Calu3 (cell line): Measurements from ENCODE around the gene HS3ST5. TPM values are rescaled to one million over a fixed set of nuclear protein-coding genes. Genes with fewer than 3 reads are reported as not detected.

Source experiments
- BruUV-seq: library from RNA; stranded (reverse); fragments of 400-500 nt; replicated peaks from 2 replicates; lab custom pipeline; 2021; lab: Mats Ljungman, UMichigan
- CTCF ChIA-PET: fragments of 300-600 bp; sonication (Branson Sonifier 250); formaldehyde crosslinking; loops from one replicate; lab custom pipeline; 2022; ENCODE audit warnings: antibody characterized with exemption; lab: Charles Lee
- DNase-seq: peaks from one replicate; pipeline ENCODE4 v3.0.0; 2022
- H3K27ac Mint-ChIP-seq: one replicate; pipeline ENCODE4 v1.8.0; 2022; ENCODE audit warnings: mixed read lengths; ENCODE audit not compliant: unreplicated experiment
- H3K27me3 Mint-ChIP-seq: one replicate; pipeline ENCODE4 v1.8.0; 2022; ENCODE audit warnings: mixed read lengths; ENCODE audit not compliant: unreplicated experiment
- H3K36me3 Mint-ChIP-seq: one replicate; pipeline ENCODE4 v1.8.0; 2022; ENCODE audit warnings: mild to moderate bottlenecking, moderate library complexity, mixed read lengths; ENCODE audit not compliant: insufficient read depth, unreplicated experiment
- H3K4me1 Mint-ChIP-seq: one replicate; pipeline ENCODE4 v1.8.0; 2022; ENCODE audit warnings: mild to moderate bottlenecking, low read depth, mixed read lengths; ENCODE audit not compliant: unreplicated experiment
- H3K4me3 Mint-ChIP-seq: one replicate; pipeline ENCODE4 v1.8.0; 2022; ENCODE audit warnings: mild to moderate bottlenecking, low read depth, moderate library complexity, mixed read lengths; ENCODE audit not compliant: unreplicated experiment
- H3K9me3 Mint-ChIP-seq: one replicate; pipeline ENCODE4 v1.8.0; 2022; ENCODE audit warnings: low read depth, mixed read lengths; ENCODE audit not compliant: unreplicated experiment
- CTCF ChIP-seq: fragments of 200-600 bp; IDR thresholded peaks from one replicate; pipeline ENCODE4 v1.8.0; 2022; ENCODE audit warnings: antibody characterized with exemption; ENCODE audit not compliant: unreplicated experiment
- intact Hi-C: fragments of 100-400 bp; cut with micrococcal nuclease; formaldehyde crosslinking; loops from one replicate; pipeline ENCODE4 v1.10.0; 2022; ENCODE audit not compliant: unreplicated experiment
- total RNA-seq: library from RNA; stranded (reverse); gene quantifications from 2 replicates; pipeline ENCODE4 v1.2.3, GENCODE V29; 2022

The HS3ST5 gene
- total RNA-seq, 1 experiment from 2014 or later: 0.40 TPM

GRCh38 chr6:114170958-114171387 is 171.8 kb downstream of the HS3ST5 start:
- H3K4me1 Mint-ChIP-seq: peaks cover 9% of the 10 kb centered on the region
- BruUV-seq: no TSS peak
- intact Hi-C loops: no loop called here

GRCh38 chr6:114170372-114170771 is 172.5 kb downstream of the HS3ST5 start:
- no peak for DNase-seq
- Mint-ChIP-seq H3K27ac (no peak overlapping the region), H3K27me3 (no peaks in the 10 kb centered on the region), H3K4me1 (peaks cover 9% of the 10 kb centered on the region), H3K36me3 (no peaks in the 10 kb centered on the region), H3K9me3 (no peaks in the 10 kb centered on the region), H3K4me3 (no peak overlapping the region)
- no TSS peak for BruUV-seq
- no peak for TF ChIP-seq CTCF
- CTCF ChIA-PET: interaction anchor here (1.8 kb wide), 1 partner anchor 25 kb away, joined by 6 read pairs; no protein-coding TSS in a partner anchor
- intact Hi-C loops: no loop called here

More at GRCh38 chr6:114170958-114171387, 171.8 kb downstream of the HS3ST5 start:
- H3K4me3 Mint-ChIP-seq: no peak overlapping the region
- no peak for DNase-seq
- CTCF ChIA-PET: interaction anchor here (1.8 kb wide), 1 partner anchor 26 kb away, joined by 6 read pairs; no protein-coding TSS in a partner anchor
- no peaks in the 10 kb centered on the region for H3K9me3 Mint-ChIP-seq
- H3K27me3 Mint-ChIP-seq: no peaks in the 10 kb centered on the region
- H3K27ac Mint-ChIP-seq: no peak overlapping the region
- no peaks in the 10 kb centered on the region for H3K36me3 Mint-ChIP-seq
- no peak for TF ChIP-seq CTCF

GRCh38 chr6:114169763-114170162 is 173.1 kb downstream of the HS3ST5 start:
- H3K27ac Mint-ChIP-seq: no peak overlapping the region
- CTCF ChIA-PET: interaction anchor here (1.8 kb wide), 1 partner anchor 25 kb away, joined by 6 read pairs; no protein-coding TSS in a partner anchor
- BruUV-seq: no TSS peak
- H3K4me3 Mint-ChIP-seq: no peak overlapping the region
- intact Hi-C loops: no loop called here
- no peaks in the 10 kb centered on the region for H3K36me3 Mint-ChIP-seq
- H3K4me1 Mint-ChIP-seq: peaks cover 9% of the 10 kb centered on the region
- H3K27me3 Mint-ChIP-seq: no peaks in the 10 kb centered on the region
- no peak for TF ChIP-seq CTCF
- no peaks in the 10 kb centered on the region for H3K9me3 Mint-ChIP-seq
- no peak for DNase-seq

- CTCF ChIA-PET: no interaction called here
- intact Hi-C loops: no loop called here
- H3K36me3 Mint-ChIP-seq: no peaks in the 10 kb centered on the region
- peaks cover 9% of the 10 kb centered on the region for H3K4me1 Mint-ChIP-seq
- H3K27me3 Mint-ChIP-seq: no peaks in the 10 kb centered on the region
- DNase-seq: no peak
- no peak overlapping the region for H3K4me3 Mint-ChIP-seq
- H3K27ac Mint-ChIP-seq: no peak overlapping the region
- no peaks in the 10 kb centered on the region for H3K9me3 Mint-ChIP-seq
- TF ChIP-seq CTCF: no peak
- BruUV-seq: no TSS peak
These were observed 174.9 kb downstream of the HS3ST5 start for GRCh38 chr6:114167583-114168576.
